DMS153 treated with DMSO at 0.1 percent for 48 hours (cell line): Measurements from ENCODE around the gene PRDM11.

Source experiments
- DNase-seq: peaks from one replicate; lab custom pipeline; 2025; ENCODE audit not compliant: unreplicated experiment; lab: John Stamatoyannopoulos, UW

Gene PRDM11

DNA sequence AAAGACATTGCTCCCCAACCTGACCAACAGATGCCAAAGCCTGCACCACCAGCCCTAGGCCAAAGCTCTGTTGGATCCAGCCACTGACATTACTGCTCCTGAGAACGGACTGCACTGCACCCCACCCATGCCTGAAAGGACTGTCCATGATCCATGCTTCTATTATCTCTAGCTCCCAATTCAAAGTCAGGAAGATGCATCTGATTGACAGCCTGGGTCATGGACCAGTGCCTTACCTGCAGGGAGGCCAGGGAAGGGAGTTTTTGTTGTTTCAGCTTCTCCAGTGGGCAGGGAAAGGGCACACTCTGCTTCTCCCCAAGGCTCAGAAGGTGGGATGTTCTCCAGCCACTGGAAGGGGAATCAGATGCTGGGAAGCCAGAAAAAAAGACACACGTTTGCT, 4.8 kb upstream of the PRDM11 start:
- DNase-seq = no peak

DNA sequence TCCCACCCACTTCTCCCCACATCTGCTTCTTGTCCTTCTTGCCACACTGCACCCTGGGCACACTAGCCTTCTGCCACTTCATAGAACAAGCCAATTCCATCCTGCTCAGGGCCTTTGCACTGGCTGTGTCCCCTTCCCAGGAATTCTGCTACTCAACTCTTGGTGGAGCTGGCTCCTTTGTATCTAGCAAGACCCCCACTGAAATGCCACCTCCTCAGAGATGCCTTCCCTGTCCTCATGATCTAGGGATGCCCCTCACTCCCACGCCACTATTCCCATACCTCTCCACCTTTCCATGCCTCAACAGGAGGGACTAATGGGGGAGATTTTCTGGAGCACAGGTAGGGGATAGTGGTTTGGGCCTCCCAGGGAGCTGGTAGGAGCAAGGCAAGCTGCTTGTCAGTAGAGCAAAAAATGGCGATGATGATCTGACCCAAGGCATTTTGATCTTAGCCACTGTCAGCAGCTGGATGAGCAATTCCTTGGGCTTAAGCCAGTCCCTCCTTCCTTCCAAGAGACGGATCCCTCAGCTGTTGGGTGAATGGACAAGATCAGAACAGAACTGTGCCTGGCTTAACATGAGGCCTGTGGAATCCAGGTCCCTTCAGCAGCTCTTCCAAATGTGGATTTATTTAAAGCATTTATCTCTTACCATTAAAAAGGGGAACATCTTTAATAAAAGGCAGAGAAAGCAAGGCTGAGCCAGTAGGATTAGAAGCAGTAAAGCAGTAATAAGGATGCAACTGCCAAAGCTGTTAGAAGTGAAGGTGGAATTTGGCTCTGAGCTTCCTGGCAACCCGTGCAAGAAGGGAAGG, 4.0 kb upstream of the PRDM11 start:
- no peak for DNase-seq

DNA sequence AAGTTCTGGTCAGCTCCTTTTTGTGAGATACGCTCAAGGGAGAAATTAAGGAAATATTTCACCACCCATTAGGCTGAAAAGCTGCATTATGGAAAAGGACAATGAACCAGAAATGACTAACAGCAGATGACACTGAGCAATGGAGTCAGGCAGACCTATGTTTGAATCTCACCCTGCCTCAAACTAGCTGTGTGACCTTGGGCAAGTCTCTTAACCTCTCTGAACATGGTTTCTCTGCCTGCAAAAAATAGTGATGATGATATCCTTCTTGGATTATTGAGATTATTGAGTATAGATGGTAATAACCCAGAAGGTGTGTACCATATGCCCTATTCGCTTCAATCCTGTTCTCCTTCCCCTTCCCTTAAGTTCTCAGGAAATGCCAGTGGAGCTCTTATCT, 2.9 kb upstream of the PRDM11 start:
- no peak for DNase-seq

DNA sequence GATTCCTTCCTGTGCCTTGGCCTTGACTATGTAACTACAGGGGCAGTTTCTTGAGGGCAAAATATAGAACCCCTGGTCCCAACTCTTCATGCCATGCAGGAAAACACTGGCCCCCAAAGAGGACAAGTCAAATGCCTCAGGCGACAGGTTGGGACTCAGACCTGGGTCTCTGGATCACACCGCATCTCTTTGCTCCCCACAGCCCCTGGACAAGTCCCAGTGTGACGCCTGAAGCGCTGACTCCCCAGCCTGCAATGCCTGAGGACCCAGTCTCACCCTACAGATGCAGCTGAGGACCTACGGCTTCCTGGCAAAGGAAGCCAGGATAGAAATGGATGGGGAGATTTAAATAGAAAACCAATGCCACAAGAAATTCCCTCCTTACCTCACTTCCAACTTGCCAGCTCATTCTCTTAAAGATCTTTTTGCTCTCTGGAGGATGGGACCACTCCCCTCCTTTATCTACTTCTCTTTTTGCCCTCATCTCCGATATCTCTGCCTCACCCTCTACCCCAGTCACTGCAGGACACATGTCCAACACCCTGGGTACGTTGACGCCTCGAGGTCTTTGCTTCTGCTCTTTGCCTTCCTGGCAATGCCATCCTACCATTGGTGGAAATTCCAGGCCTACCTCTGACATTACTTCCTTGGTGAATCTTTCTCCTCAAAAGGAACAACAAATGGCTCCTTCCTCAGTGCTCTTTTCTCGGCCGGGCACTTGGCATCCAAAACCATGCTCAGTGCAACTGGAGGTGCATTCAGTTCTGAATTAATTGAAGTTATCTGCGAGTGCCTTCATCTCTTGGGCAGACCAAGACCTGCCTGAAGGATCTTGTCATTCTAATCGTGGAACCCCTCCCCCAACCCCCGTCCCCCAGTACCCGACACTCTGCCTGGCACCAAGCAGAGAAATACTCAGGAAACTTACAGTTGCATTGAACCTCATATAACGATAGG, 2.0 kb upstream of the PRDM11 start:
- no peak for DNase-seq

DNA sequence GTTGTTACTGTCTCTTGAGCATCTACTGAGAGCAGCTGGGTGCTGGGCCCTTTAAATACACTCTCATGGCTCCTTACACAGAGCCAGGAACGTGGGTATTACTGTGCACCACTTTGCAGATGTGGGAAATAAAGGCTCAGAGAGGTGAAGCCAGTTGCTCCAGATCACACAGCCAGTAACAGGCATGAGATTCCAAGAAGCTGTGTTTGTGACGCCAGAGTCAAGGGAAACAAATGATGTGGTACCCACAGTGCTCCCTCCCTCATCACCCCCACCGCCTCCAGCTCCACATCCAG, 1.4 kb upstream of the PRDM11 start:
- DNase-seq = no peak

DNA sequence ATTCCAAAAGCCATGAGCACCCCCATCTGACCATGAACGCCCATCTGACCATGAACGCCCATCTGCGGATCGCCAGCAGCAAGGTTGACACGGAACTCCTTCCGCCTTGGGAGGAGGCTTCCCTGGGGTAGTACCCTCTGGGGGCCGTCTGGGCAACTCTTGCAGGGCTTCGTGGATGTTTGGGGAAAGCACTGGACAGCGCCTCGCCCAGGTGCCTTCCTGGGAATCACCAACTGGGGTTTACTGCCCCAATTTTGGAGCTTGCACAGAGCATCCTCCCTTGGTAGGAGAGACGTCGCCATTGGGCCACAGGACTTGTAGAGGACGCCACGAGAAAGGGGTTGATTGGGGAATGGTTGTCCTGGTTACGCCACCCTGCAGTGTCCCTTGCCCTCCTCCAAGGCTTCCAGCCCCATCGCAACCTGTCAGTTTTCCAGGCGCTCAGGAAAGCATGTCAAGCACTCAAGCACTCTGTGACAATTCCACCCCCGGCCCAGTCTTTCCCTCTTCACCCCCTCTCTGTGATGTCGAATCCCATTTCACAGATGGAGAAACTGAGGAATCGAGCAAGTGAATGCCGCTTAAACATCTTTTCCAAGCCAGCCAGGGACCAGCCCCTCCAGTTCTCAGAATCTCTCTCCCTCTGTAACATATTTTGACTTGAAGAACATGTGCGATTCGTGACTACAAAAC, 914 bp upstream of the PRDM11 start:
- no peak for DNase-seq

DNA sequence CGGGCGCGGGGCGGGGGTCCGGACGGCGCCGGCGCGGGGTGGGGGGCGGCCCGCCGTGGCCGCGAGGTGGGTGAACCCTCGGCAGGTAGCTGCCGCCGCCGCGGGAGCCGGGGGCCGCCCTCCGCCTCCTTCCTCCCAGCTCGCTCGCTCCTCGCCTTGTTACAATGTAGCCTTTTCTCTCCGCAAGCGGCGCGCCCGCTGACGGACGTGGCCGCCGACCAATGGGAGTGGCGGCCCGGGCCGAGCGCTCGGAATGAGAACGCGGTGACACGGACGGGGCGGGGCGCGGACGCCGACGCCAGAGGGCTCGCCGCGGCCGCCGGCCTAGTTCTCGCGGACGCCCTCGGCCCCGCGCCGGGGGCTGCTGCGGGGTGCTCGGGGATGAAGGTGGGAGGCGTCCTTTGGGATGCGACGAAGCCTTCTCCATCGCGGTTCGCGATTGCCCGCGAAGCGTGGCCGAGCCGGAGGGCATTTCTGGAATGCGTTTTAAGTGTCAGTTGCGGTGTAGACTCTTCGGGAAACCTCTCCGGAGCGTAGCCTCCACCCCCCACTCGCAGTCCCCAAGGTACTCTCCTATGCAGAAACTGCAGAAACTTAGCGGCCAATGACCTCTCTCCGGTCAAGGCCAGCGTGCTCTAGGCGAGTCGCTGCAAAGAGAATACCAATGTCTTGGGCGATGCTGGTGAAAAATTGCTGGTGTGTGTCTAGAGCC, 734 bp downstream of the PRDM11 start:
- peak; percentile 84 for DNase-seq

DNA sequence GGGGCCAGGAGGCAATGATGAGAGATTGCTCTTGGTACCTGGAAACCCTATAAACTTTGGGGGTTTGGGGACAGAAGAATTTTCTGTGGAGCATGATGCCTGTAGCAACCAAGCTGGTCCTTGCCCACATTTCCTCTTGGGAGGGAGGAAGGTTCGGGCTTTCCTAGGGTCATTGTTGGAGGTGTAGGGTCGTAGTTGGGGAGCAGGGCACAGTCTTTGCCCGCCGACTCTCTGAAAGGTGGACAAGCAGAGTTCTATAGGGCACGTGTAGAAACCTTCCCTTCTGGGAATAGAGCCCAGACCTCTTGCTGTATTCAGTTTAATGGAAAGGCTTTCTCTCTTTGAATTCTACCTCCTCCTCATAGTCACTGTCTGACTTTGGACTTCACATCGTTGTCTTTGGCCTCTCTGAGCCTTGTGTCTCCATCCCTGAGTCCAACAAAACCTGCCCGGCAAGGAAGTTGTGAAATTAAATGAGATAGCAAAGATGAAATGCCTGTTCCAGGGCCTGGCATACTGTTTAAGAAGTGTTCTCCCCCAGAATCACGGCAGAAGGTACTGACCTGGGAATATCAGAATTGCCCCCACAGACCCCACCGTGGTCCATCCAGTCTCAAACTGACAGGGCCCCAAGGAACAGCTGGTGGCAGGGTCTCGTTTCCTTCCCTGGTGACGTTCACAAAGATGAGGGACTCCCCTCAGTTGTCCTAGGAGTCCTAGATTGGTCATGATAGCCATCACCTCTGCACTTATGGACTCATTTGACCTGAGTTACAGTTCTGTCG, 1.6 kb downstream of the PRDM11 start:
- no peak for DNase-seq

DNA sequence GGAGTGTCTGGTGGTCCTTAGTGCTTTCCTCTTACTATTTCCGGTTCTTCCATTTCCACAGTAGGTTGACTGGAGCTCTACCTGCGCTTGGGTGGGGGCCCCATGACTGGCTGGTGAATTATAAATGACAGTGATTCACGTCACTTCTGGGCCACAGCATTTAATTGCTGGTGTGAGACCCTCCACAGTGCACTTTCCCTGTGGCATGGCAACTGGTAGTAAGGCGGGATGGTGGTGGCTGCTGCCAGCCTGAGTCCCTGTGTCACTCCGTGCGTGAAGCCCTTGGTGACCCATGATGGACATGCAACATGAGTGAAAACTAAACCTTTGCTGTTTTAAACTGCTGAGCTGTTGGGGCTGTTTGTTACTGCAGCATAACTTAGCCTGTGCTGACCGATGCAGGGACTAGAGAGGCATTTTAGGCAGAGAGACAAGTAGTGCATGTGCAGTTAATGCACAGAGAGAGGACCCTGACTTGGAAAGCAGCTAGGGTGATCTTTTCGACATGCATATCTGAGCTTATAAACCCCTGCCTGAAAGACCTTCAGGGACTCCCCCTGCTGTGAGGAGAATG, 3.1 kb downstream of the PRDM11 start:
- DNase-seq = no peak

DNA sequence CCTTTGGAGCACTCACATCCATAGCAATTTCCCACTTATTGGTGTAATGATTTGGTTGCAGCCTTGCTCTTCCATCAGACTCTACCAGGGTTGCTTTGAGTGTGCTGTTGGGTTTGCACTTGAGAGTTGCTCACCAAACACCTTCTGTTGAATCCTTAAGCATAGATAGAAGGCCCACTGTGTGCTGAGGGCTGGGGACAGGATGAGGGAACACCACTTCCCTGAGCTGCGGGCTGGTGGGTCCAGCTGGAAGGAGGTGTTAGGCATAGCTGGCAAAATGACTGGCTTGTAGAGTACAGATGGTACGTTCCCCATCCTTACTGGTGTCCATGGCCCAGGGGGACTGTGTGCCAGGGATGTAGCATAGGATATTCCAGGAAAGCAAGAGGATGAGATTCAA, 3.9 kb downstream of the PRDM11 start:
- no peak for DNase-seq

DNA sequence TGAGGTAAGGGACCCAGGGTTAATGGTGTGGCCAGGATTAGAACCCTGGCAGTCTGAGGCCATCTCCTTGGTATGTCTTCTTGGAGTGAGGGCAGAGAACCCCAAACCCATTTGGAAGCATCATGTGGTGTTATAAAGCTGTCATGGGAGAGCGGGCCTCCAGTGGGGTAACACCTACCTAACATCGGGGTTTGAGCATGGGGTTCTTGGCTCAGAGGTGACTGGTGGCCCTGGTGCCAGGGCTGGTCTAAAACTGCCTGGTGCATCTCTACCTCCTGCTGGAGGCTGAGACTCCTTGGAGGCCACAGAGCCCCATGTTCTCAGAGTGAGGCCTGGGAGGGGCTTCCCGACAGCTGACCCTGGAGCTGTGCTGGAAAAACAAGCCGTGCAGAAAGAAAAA, 4.5 kb downstream of the PRDM11 start:
- DNase-seq = no peak

DNA sequence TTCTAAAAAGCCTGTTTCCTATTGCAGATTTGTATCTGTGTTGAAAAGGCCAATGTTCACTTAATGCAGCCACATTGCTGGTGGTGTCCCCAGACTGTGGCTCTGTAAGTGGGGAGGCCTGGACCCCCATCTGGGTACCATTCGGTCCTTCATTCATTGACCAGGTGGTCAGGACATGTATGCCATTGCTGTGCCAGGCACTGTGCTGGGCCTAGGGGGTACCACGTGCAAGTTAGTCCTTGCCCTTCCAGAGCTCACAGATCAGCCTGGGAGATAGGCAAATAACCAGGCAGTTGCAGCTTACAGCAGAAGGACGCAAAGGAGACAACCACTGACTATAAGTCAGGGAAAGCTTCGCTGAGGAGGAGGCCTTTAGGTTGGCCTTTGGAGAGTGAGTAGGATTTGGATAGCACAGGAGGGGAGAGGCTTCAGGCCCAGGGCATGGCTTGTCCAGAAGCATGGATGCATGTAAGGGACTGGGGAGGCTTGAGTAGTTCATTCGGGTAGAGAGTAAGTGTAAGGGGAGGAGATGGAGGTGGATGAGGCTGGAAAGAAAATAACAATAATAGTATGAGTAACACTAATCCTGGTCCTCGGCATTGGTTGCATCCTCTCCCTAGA, 5.0 kb downstream of the PRDM11 start:
- no peak for DNase-seq

DNA sequence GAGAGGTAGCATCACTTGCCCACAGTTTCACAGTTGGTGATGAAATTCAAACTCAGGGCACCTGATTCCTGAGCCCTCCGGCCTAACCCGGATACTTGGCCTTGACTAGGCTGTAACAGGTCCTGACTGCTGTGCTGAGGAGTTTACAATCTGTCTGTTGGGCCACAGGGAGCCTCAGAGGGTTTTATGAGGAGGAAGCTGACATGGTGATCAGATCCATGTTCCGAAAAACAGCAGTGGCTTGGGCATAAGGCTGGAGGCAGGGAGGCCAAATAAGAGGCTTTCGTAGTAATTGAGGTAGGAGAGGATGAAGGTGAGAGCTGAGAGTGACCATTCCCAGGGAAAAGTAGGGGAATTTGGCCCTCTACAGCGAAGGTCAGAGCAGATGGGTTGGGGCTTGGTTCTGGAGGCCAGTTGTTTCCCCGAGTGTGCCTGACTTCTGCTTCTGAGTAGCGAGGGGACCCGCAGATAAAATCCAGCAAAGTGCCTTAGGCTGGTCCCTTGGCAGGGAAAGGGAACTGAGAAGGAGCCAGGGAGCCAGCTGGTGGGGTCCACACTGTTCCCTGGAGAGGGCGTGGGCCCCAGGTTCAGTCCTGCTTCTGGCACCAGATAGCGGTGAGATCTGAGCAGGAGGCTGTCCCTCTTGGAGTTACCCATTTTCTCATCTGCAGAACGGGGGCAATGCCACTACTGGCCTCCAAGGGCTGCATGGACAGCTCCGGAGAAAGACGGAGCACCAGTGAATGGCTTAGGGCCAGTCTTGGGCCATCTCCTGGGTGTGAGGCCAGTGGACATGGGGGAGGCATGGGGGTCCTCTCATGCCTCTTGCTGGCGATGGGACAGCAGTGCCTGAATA, 6.5 kb downstream of the PRDM11 start:
- no peak for DNase-seq

DNA sequence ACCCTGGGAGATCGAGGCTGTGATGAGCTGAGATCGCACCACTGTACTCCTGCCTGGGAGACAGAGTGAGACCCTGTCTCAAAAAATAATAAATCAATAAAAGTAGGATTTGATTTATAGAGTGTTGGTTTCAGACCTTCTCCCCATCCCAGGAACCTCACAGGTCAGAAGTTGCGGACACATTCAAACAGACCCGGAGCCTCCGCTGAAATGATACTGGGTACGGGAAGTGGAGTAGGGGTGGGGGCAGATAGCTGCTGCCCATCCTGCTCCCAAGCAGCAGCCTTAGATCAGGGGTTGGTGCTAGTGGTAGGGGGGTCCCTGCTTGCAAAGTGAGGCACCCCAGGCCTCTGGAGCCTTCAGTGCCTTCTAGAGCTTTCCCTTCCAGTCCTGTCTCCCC, 7.8 kb downstream of the PRDM11 start:
- DNase-seq = no peak

DNA sequence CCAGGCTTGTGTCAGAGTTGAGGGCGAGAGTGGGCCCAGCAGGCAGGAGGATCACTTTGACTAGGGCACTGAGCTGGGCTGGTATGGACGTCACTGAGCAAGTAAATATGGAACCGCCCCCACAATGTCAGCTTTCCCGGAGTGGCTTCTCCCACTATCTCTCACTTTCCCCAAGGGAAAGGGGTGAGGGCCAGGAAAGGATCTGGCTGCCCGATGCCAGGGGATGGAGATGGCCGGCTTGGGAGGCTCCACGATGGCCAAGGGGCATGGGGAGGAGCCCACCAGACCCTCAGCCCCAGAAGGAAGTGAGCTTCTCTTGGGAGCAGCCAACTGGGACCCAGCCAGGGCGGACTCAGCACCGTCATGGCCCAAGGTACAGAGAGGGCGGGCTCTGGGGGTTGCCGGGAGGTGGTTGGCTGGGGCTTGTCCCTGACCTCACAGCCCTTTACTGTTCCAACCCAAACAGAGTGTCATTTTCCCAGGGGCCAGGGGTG, 8.7 kb downstream of the PRDM11 start:
- no peak for DNase-seq

DNA sequence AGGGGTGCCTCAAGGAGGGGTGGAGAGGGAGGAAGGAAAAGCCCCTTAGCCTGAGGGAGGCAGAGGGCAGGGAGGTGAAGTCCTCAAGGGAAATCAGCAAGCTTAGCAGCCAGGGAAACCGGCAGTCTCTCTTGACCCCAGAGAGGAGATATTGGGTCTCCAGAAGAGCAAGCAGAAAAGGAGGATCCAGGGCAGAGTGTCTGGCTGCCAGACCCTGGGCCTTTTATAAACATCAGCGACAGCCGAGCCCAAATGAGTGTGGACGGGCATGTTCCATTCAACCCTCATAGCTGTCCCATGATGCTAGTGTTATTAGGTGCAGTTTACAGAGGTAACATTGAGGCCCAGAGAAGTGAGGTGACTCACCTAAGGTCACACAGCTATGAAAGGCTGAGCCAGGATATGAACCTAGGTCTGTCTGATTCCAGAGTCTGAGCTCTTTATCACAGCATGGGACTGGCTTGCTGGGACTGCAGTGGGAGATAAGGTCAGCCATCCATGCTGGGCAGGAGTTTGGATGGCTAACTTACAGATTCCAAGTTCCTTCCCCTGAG, 9.3 kb downstream of the PRDM11 start:
- no peak for DNase-seq

DNA sequence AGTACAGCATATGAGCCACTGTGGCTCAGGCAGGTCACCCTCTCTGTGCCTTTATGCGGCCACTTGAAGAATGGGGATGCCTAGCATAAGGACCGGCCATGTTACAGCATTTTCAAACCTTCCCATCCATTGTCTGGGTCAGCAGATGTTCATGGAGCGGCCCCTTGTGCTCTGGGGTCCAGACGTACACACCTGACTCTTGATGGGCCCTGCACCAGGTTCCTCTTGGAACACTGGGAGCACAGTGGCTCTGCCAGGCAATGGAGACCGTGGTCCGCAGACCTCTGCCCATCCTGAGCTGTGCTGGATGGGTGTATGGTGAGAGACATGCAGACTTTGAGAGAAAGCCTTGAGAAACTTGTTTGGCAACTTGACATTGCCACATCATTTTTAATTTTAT, 9.8 kb downstream of the PRDM11 start:
- no peak for DNase-seq

DNA sequence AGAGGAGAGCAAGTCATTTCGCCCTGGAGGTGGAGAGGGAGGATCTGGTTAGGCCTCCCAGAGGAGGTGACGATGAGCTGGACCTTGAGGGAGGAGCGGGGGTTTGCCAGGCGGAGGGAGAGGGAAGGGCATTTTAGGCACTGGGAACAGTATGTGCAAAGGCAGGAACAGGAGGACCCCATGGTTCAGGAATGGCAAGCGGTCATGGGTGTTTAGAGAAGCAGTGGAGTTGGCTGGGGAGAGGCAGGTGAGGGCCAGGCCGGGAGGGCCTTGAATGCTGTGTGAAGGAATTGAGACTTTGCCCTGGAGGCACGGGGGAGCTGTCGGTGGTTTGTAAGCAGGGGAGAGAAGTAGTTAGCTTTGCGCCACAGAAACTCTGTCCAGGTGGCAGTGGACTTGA, 10.3 kb downstream of the PRDM11 start:
- no peak for DNase-seq
